ENCODE results near the gene MED27. TPM values are rescaled to one million over a fixed set of nuclear protein-coding genes. Genes with fewer than 3 reads are reported as not detected.

MED27 gene
- total and polyA plus RNA-seq, 2 of the 13 experiments (the other 11 are each of a cell fraction or from before 2014, with no cell fraction given) = 16.9 to 19.0 TPM

- TF ChIP-seq ELK4 (CRISPR knock-in tag; IDR thresholded peaks at IDR 0.05; ENCODE audit: borderline replicate concordance) = peak; percentile 50; the same call in 1 of the 2 replicates
- TF ChIP-seq ZNF383 (CRISPR knock-in tag; IDR thresholded peaks at IDR 0.05; ENCODE audit: borderline replicate concordance) = no peak
- no peak for TF ChIP-seq RORA (CRISPR knock-in tag; IDR thresholded peaks at IDR 0.05)
- no peak for TF ChIP-seq ZNF577 (CRISPR knock-in tag; IDR thresholded peaks at IDR 0.05; ENCODE audit: borderline replicate concordance, low read depth)
- TF ChIP-seq ZZZ3 (CRISPR knock-in tag; IDR thresholded peaks at IDR 0.05; ENCODE audit: borderline replicate concordance) = peak; percentile 35; the same call in 1 of the 2 replicates
- peak; percentile 90; the same call in 1 of the 2 replicates for TF ChIP-seq RARG (CRISPR knock-in tag; IDR thresholded peaks at IDR 0.05; ENCODE audit: low read depth)
- peak; percentile 83 for TF ChIP-seq RARA (CRISPR knock-in tag; IDR thresholded peaks at IDR 0.05)
- TF ChIP-seq ZNF335 (CRISPR knock-in tag; IDR thresholded peaks at IDR 0.05) = peak; percentile 94
- no peak; the same call in 1 of the 2 replicates for TF ChIP-seq TARDBP (CRISPR knock-in tag; IDR thresholded peaks at IDR 0.05)
- TF ChIP-seq, protein P1, sequence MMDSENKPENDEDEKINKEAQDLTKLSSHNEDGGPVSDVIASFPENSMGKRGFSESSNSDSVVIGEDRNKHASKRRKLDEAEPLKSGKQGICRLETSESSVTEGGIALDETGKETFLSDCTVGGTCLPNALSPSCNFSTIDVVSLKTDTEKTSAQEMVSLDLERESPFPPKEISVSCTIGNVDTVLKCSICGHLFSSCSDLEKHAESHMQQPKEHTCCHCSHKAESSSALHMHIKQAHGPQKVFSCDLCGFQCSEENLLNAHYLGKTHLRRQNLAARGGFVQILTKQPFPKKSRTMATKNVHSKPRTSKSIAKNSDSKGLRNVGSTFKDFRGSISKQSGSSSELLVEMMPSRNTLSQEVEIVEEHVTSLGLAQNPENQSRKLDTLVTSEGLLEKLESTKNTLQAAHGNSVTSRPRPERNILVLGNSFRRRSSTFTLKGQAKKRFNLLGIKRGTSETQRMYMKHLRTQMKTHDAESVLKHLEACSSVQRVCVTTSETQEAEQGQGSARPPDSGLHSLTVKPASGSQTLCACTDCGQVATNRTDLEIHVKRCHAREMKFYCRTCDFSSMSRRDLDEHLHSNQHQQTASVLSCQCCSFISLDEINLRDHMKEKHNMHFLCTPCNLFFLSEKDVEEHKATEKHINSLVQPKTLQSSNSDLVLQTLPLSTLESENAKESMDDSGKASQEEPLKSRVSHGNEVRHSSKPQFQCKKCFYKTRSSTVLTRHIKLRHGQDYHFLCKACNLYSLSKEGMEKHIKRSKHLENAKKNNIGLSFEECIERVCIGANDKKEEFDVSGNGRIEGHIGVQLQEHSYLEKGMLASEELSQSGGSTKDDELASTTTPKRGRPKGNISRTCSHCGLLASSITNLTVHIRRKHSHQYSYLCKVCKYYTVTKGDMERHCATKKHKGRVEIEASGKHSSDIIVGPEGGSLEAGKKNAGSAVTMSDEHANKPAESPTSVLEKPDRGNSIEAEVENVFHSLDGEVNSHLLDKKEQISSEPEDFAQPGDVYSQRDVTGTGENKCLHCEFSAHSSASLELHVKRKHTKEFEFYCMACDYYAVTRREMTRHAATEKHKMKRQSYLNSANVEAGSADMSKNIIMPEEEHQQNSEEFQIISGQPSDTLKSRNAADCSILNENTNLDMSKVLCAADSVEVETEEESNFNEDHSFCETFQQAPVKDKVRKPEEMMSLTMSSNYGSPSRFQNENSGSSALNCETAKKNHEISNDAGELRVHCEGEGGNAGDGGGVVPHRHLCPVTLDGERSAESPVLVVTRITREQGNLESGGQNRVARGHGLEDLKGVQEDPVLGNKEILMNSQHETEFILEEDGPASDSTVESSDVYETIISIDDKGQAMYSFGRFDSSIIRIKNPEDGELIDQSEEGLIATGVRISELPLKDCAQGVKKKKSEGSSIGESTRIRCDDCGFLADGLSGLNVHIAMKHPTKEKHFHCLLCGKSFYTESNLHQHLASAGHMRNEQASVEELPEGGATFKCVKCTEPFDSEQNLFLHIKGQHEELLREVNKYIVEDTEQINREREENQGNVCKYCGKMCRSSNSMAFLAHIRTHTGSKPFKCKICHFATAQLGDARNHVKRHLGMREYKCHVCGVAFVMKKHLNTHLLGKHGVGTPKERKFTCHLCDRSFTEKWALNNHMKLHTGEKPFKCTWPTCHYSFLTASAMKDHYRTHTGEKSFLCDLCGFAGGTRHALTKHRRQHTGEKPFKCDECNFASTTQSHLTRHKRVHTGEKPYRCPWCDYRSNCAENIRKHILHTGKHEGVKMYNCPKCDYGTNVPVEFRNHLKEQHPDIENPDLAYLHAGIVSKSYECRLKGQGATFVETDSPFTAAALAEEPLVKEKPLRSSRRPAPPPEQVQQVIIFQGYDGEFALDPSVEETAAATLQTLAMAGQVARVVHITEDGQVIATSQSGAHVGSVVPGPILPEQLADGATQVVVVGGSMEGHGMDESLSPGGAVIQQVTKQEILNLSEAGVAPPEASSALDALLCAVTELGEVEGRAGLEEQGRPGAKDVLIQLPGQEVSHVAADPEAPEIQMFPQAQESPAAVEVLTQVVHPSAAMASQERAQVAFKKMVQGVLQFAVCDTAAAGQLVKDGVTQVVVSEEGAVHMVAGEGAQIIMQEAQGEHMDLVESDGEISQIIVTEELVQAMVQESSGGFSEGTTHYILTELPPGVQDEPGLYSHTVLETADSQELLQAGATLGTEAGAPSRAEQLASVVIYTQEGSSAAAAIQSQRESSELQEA (CRISPR knock-in tag; IDR thresholded peaks at IDR 0.05; ENCODE audit: not compliant biosample characterization) = peak; percentile 63
- TF ChIP-seq, protein P2, sequence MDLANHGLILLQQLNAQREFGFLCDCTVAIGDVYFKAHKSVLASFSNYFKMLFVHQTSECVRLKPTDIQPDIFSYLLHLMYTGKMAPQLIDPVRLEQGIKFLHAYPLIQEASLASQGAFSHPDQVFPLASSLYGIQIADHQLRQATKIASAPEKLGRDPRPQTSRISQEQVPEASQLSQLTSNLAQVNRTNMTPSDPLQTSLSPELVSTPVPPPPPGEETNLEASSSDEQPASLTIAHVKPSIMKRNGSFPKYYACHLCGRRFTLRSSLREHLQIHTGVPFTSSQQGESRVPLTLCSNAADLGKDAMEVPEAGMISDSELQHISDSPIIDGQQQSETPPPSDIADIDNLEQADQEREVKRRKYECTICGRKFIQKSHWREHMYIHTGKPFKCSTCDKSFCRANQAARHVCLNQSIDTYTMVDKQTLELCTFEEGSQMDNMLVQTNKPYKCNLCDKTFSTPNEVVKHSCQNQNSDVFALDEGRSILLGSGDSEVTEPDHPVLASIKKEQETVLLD (CRISPR knock-in tag; IDR thresholded peaks at IDR 0.05; ENCODE audit: low read depth) = peak; percentile 83
- TF ChIP-seq YEATS2 (CRISPR knock-in tag; IDR thresholded peaks at IDR 0.05; ENCODE audit: borderline replicate concordance) = peak; percentile 89; the same call in 1 of the 2 replicates
- peak; percentile 60 for TF ChIP-seq NFYC (CRISPR knock-in tag; IDR thresholded peaks at IDR 0.05)
- no peak for TF ChIP-seq BRD4 (CRISPR knock-in tag; IDR thresholded peaks at IDR 0.05)
- peak; percentile 73; the same call in 1 of the 2 replicates for TF ChIP-seq ZNF598 (CRISPR knock-in tag; IDR thresholded peaks at IDR 0.05; ENCODE audit: borderline replicate concordance)
- TF ChIP-seq, protein P3, sequence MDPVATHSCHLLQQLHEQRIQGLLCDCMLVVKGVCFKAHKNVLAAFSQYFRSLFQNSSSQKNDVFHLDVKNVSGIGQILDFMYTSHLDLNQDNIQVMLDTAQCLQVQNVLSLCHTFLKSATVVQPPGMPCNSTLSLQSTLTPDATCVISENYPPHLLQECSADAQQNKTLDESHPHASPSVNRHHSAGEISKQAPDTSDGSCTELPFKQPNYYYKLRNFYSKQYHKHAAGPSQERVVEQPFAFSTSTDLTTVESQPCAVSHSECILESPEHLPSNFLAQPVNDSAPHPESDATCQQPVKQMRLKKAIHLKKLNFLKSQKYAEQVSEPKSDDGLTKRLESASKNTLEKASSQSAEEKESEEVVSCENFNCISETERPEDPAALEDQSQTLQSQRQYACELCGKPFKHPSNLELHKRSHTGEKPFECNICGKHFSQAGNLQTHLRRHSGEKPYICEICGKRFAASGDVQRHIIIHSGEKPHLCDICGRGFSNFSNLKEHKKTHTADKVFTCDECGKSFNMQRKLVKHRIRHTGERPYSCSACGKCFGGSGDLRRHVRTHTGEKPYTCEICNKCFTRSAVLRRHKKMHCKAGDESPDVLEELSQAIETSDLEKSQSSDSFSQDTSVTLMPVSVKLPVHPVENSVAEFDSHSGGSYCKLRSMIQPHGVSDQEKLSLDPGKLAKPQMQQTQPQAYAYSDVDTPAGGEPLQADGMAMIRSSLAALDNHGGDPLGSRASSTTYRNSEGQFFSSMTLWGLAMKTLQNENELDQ (CRISPR knock-in tag; IDR thresholded peaks at IDR 0.05; ENCODE audit: borderline replicate concordance) = peak; percentile 98
Measured at GRCh38 chr9:132114102-132114707, 34.5 kb upstream of the MED27 start (continued).
